HEK293 (cell line): ENCODE measurements around the gene CLEC4G.
"Not testable (repeated sequence)": the region's sequence is repeated elsewhere in the genome, so short reads cannot be mapped to it uniquely, and the experiment has no call there.

ENCODE experiments used
- CTCF ChIA-PET: fragments of 350-600 bp; formaldehyde crosslinking; extraction: SDS; loops from one replicate; lab custom pipeline; 2021; ENCODE audit warnings: antibody characterized with exemption; lab: Yijun Ruan, JAX
- POLR2A ChIA-PET: fragments of 300-600 bp; formaldehyde crosslinking; extraction: SDS; loops from one replicate; lab custom pipeline; 2020; ENCODE audit warnings: antibody characterized with exemption, inconsistent platforms; lab: Yijun Ruan, JAX
- H3K27ac ChIP-seq: fragments of 200-500 bp; sonication (Bioruptor generic); 2 replicates; pipeline ENCODE4 v1.5.1; 2014; ENCODE audit warnings: low read depth, low read length, control low read depth, inconsistent platforms; ENCODE audit errors: extremely low read depth
- H3K36me3 ChIP-seq, 2 experiments: fragments of 200-500 bp in 1 of 2; sonication (Bioruptor generic) in 1 of 2; 1 replicate in 1 of 2; 2 replicates in 1 of 2; pipeline ENCODE4 v1.5.1; 2014 to 2017; ENCODE audit warnings: inconsistent platforms in 2 of 2, low read length in 2 of 2; ENCODE audit not compliant: control insufficient read depth in 2 of 2, insufficient read depth in 1 of 2
- H3K4me1 ChIP-seq: fragments of 200-500 bp; sonication (Bioruptor generic); 2 replicates; pipeline ENCODE4 v1.5.1; 2014; ENCODE audit warnings: mild to moderate bottlenecking, low read length, inconsistent platforms; ENCODE audit not compliant: control insufficient read depth, insufficient read depth
- H3K4me3 ChIP-seq: 2 replicates; pipeline ENCODE4 v1.5.1; 2011; ENCODE audit warnings: low read depth, mild to moderate bottlenecking, control low read depth, low read length, moderate library complexity
- H3K9me3 ChIP-seq: fragments of 200-500 bp; sonication (Bioruptor generic); 2 replicates; pipeline ENCODE4 v1.5.1; 2014; ENCODE audit warnings: low read depth, low read length, inconsistent platforms; ENCODE audit not compliant: control insufficient read depth, insufficient read depth
- KLF9 ChIP-seq: fragments of 450-650 bp; formaldehyde crosslinking; IDR thresholded peaks from 2 replicates; pipeline ENCODE4 v1.5.1; 2016; ENCODE audit warnings: missing biosample characterization, missing genetic modification characterization, low read depth
- MZF1 ChIP-seq: fragments of 450-650 bp; formaldehyde crosslinking; IDR thresholded peaks from 2 replicates; pipeline ENCODE4 v1.5.1; 2017; ENCODE audit warnings: missing biosample characterization, missing genetic modification characterization, borderline replicate concordance
- TCF7L2 ChIP-seq: IDR thresholded peaks from 2 replicates; pipeline ENCODE4 v1.6.1; 2011; ENCODE audit warnings: low read depth, mild to moderate bottlenecking, inconsistent platforms, low read length, moderate library complexity, borderline replicate concordance
- ZNF146 ChIP-seq: fragments of 450-650 bp; formaldehyde crosslinking; IDR thresholded peaks from 2 replicates; pipeline ENCODE4 v1.5.1; 2016; ENCODE audit warnings: missing biosample characterization, missing genetic modification characterization
- ZNF16 ChIP-seq: fragments of 450-650 bp; formaldehyde crosslinking; IDR thresholded peaks from 2 replicates; pipeline ENCODE4 v1.5.1; 2016; ENCODE audit warnings: low read depth, missing biosample characterization, missing genetic modification characterization
- ZNF324 ChIP-seq: fragments of 450-650 bp; formaldehyde crosslinking; IDR thresholded peaks from 2 replicates; pipeline ENCODE4 v1.5.1; 2016; ENCODE audit warnings: missing biosample characterization, missing genetic modification characterization
- ZNF473 ChIP-seq: fragments of 450-650 bp; formaldehyde crosslinking; IDR thresholded peaks from 2 replicates; pipeline ENCODE4 v1.5.1; 2017; ENCODE audit warnings: missing biosample characterization, missing genetic modification characterization
- ZNF521 ChIP-seq: fragments of 450-650 bp; formaldehyde crosslinking; IDR thresholded peaks from 2 replicates; pipeline ENCODE4 v1.5.1; 2017; ENCODE audit warnings: missing biosample characterization, mild to moderate bottlenecking, missing genetic modification characterization
- ZNF555 ChIP-seq: fragments of 450-650 bp; formaldehyde crosslinking; conservative IDR thresholded peaks from 2 replicates; pipeline ENCODE4 v1.5.1; 2017; ENCODE audit warnings: missing biosample characterization, mild to moderate bottlenecking, missing genetic modification characterization, inconsistent platforms
- ZNF670 ChIP-seq: fragments of 450-650 bp; formaldehyde crosslinking; IDR thresholded peaks from 2 replicates; pipeline ENCODE4 v1.5.1; 2016; ENCODE audit warnings: missing biosample characterization, missing genetic modification characterization, low read depth
- TF ChIP-seq, protein P1 (sequence below): fragments of 450-650 bp; formaldehyde crosslinking; optimal IDR thresholded peaks from 2 replicates; pipeline ENCODE3; 2016; ENCODE audit warnings: missing biosample characterization, mild to moderate bottlenecking, missing genetic modification characterization
- TF ChIP-seq, protein P2 (sequence below): fragments of 450-650 bp; formaldehyde crosslinking; IDR thresholded peaks from 2 replicates; pipeline ENCODE4 v1.5.1; 2017; ENCODE audit warnings: missing biosample characterization, missing genetic modification characterization
- TF ChIP-seq, protein P3 (sequence below): fragments of 450-650 bp; formaldehyde crosslinking; IDR thresholded peaks from 2 replicates; pipeline ENCODE4 v1.5.0; 2017; ENCODE audit warnings: missing biosample characterization, missing genetic modification characterization, borderline replicate concordance

Gene CLEC4G

DNA sequence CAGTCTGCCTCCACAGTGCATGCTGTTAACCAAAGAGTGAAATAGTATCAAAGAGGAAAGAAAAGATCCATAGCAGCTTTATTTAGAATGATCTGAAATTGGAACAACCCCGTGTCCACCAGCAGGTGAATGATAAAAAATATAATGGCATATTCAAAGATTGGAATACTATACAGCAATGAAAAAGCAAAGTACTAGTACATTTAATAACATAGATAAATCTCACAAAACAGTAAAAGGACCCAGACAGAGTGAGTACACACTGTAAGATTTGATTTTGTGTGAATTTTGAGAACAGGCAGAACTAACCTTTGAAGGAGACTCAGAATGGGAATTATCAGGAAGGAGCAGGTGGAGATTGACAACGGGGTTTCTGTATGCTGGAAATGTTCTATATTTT lies 16.3 kb upstream of the CLEC4G start:
- no peaks in the 10 kb centered on the region for H3K36me3 ChIP-seq
- TF ChIP-seq ZNF146 (tag by site-specific recombination) (peak; percentile 92), ZNF555 (tag by site-specific recombination) (no peak)
- TF ChIP-seq, all 188 proteins: peak for 1
- Histone ChIP-seq H3K9me3 (no peaks in the 10 kb centered on the region), H3K27ac (no peak overlapping the region), H3K4me3 (no peak overlapping the region), H3K4me1 (no peaks in the 10 kb centered on the region)
- ChIA-PET POLR2A (no interaction called here), CTCF (no interaction called here)

DNA sequence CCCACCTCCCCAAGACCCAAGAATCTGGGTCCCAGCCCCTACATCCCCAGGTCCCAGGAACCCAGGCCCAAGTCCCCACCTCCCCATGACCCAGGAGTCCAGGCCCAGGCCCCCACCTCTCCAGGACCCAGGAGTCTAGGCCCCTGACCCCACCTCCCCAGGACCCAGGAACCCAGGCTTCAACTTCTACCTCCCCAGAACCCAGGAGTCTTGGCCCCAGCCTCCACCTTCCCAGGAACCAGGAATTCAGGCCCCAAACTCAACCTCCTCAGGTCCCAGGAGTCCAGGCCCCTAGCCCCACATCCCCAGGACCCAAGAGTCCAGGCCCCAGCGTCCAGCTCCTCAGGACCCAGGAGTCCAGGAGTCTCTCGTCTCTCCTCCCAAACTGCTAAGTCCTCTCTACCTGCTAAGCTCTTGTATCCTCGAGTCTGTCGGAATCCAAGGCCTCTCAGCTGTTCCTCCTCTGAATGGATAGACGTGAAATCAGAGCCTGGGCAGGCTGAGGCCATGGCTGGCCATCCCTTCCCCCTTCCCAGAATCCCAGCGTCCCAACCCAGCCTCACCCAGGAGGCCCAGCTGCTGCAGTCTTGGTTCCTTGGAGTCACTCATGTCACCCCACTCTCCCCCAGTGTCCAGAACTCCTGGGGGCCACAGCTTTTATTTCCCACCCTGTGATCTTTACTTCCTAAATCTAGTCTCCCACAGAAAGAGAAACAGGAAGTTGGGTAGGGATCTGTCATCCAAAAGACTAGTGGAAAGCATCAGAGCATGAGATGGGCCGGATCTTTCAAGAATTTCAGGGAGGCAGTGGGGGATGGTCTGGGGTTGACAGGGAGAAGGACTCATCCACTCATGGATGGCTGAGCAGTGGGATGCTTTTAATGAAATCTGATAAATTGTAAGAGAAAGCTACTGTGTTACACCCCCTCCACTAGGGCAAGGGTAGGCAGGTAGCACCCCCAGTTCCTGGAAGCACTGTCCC lies 15.3 kb upstream of the CLEC4G start, which contains the start of gene CD209:
CD209 (minus strand) TSS at position 632 of the 982 bp plus-strand sequence; CDS start at position 609, 23 bp downstream.
- Histone ChIP-seq H3K4me3 (no peak within 1 kb of the TSS), H3K36me3 (no peaks in the 10 kb centered on the region), H3K4me1 (no peaks in the 10 kb centered on the region)
- CTCF ChIA-PET, result no interaction called here
- TF ChIP-seq, protein P1, sequence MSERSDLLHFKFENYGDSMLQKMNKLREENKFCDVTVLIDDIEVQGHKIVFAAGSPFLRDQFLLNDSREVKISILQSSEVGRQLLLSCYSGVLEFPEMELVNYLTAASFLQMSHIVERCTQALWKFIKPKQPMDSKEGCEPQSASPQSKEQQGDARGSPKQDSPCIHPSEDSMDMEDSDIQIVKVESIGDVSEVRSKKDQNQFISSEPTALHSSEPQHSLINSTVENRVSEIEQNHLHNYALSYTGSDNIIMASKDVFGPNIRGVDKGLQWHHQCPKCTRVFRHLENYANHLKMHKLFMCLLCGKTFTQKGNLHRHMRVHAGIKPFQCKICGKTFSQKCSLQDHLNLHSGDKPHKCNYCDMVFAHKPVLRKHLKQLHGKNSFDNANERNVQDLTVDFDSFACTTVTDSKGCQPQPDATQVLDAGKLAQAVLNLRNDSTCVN (tag by site-specific recombination), result no peak
- TF ChIP-seq, protein P2, sequence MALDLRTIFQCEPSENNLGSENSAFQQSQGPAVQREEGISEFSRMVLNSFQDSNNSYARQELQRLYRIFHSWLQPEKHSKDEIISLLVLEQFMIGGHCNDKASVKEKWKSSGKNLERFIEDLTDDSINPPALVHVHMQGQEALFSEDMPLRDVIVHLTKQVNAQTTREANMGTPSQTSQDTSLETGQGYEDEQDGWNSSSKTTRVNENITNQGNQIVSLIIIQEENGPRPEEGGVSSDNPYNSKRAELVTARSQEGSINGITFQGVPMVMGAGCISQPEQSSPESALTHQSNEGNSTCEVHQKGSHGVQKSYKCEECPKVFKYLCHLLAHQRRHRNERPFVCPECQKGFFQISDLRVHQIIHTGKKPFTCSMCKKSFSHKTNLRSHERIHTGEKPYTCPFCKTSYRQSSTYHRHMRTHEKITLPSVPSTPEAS (tag by site-specific recombination), result no peak
- no peak for TF ChIP-seq ZNF521
- TF ChIP-seq MZF1, result no peak
- no peak for TF ChIP-seq ZNF324 (tag by site-specific recombination)
- TF ChIP-seq KLF9 (tag by site-specific recombination), result no peak
- no peak for TF ChIP-seq ZNF16
- no peak for TF ChIP-seq TCF7L2
- TF ChIP-seq ZNF473 (tag by site-specific recombination), result no peak
- no peak for TF ChIP-seq ZNF670 (tag by site-specific recombination)
- TF ChIP-seq, protein P3, sequence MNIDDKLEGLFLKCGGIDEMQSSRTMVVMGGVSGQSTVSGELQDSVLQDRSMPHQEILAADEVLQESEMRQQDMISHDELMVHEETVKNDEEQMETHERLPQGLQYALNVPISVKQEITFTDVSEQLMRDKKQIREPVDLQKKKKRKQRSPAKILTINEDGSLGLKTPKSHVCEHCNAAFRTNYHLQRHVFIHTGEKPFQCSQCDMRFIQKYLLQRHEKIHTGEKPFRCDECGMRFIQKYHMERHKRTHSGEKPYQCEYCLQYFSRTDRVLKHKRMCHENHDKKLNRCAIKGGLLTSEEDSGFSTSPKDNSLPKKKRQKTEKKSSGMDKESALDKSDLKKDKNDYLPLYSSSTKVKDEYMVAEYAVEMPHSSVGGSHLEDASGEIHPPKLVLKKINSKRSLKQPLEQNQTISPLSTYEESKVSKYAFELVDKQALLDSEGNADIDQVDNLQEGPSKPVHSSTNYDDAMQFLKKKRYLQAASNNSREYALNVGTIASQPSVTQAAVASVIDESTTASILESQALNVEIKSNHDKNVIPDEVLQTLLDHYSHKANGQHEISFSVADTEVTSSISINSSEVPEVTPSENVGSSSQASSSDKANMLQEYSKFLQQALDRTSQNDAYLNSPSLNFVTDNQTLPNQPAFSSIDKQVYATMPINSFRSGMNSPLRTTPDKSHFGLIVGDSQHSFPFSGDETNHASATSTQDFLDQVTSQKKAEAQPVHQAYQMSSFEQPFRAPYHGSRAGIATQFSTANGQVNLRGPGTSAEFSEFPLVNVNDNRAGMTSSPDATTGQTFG, result no peak
- TF ChIP-seq, all 188 proteins: peak for 0
- no peak within 1 kb of the TSS for H3K27ac ChIP-seq
- H3K9me3 ChIP-seq, result no peaks in the 10 kb centered on the region
- POLR2A ChIA-PET, result interaction anchor here (0.5 kb wide), 1 partner anchor 1090 kb away, joined by 4 read pairs; no protein-coding TSS in a partner anchor

DNA sequence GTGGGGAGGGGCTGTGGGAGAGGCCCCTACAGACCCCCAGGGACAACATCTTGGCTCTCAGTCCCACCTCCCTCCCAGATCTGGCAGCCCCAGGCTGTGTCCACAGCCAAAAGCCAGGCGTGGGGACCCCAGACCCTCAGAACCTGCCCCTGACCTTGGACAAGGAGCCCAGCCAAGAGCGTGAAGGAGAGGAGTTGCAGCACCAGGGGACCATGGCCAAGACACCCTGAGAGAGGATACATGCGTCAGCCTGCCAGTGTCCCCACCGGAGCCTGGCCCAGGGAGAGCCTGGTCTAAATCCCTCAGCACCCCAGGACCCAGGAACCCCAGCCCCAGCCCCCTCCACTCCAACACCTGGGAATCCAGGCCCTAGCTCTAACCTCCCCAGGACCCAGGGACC lies 14.4 kb upstream of the CLEC4G start:
- H3K27ac ChIP-seq, H3K4me1 ChIP-seq, H3K36me3 ChIP-seq, POLR2A ChIA-PET, H3K4me3 ChIP-seq, H3K9me3 ChIP-seq, CTCF ChIA-PET: not testable (repeated sequence)
